PFSK-1 (cell line): ENCODE results near the gene CAVIN2.

ENCODE experiments used
- FOXP2 ChIP-seq: optimal IDR thresholded peaks from 2 replicates; pipeline ENCODE3; 2011; ENCODE audit warnings: borderline replicate concordance, control low read depth, inconsistent platforms; ENCODE audit not compliant: insufficient read depth; ENCODE audit errors: extremely low read length, extremely low read depth
- POLR2AphosphoS5 ChIP-seq: IDR thresholded peaks from 2 replicates; pipeline ENCODE4 v1.6.1; 2012; ENCODE audit warnings: low read depth, mild to moderate bottlenecking, control low read depth, low read length, moderate library complexity
- REST ChIP-seq, 2 experiments: IDR thresholded peaks; 2 replicates each; pipeline versions ENCODE4 v1.6.1 to v1.8.0; 2011 to 2012; ENCODE audit warnings: low read depth in 2 of 2, low read length in 2 of 2, control low read depth in 1 of 2, inconsistent platforms in 1 of 2, mild to moderate bottlenecking in 1 of 2, moderate library complexity in 1 of 2; ENCODE audit not compliant: insufficient read depth in 1 of 2
- SIN3A ChIP-seq: IDR thresholded peaks from 2 replicates; pipeline ENCODE4 v1.6.1; 2012; ENCODE audit warnings: mild to moderate bottlenecking, low read length, moderate library complexity, borderline replicate concordance; ENCODE audit not compliant: insufficient read depth
- TAF1 ChIP-seq: IDR thresholded peaks from 2 replicates; pipeline ENCODE4 v1.6.1; 2012; ENCODE audit warnings: low read length, control low read depth, borderline replicate concordance; ENCODE audit not compliant: insufficient read depth

CAVIN2 gene

GRCh38 chr2:191860760-191861466 lies 14.0 kb upstream of the CAVIN2 start:
- TF ChIP-seq FOXP2 (no peak), POLR2AphosphoS5 (no peak), TAF1 (no peak), REST (IDR thresholded peaks at IDR 0.05; ENCODE audit: insufficient read depth in 1 of 2, low read depth in 2 of 2, low read length in 2 of 2) (no peak), SIN3A (no peak)

GRCh38 chr2:191859681-191860080 lies 12.8 kb upstream of the CAVIN2 start:
- TF ChIP-seq REST (IDR thresholded peaks at IDR 0.05; ENCODE audit: insufficient read depth in 1 of 2, low read depth in 2 of 2, low read length in 2 of 2) (no peak), POLR2AphosphoS5 (no peak), FOXP2 (no peak), TAF1 (no peak), SIN3A (no peak)

GRCh38 chr2:191857886-191858285 lies 11.0 kb upstream of the CAVIN2 start:
- TF ChIP-seq FOXP2 (no peak), REST (IDR thresholded peaks at IDR 0.05; ENCODE audit: insufficient read depth in 1 of 2, low read depth in 2 of 2, low read length in 2 of 2) (no peak), POLR2AphosphoS5 (no peak), TAF1 (no peak), SIN3A (no peak)

- TF ChIP-seq SIN3A (no peak), POLR2AphosphoS5 (no peak), TAF1 (no peak), REST (IDR thresholded peaks at IDR 0.05; ENCODE audit: insufficient read depth in 1 of 2, low read depth in 2 of 2, low read length in 2 of 2) (no peak), FOXP2 (no peak)
Observed at GRCh38 chr2:191857259-191857805, 10.4 kb upstream of the CAVIN2 start.
